HG03060 (cell line): ENCODE results near the gene IFT122.
"Not testable (repeated sequence)": the region's sequence is repeated elsewhere in the genome, so short reads cannot be mapped to it uniquely, and the experiment has no call there.

Experiments used
- ATAC-seq: cut with Tn5 transposase; IDR thresholded peaks from one replicate; pipeline ENCODE4 v1.9.1; 2021; ENCODE audit warnings: low read depth, moderate number of reproducible peaks; ENCODE audit not compliant: unreplicated experiment

Gene IFT122

DNA sequence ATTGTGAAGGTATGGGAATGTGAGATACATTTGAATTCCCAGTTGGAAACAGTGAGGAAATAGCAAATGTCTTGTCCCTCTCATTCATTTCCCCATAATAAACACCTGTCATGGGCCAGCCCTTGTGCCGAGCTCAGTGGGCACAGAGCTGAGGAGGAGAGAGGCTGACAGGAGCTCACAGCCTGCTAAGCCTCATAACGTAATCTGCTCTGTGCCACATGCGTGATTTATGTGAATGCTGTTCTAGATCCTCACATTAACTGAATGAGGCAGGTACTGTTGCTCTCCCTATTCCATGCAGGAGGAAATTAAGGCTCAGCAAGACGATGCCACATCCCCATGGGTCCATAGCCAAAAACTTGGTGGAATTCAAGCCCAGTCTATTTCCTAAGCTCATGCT is 53.2 kb downstream of the IFT122 start:
- no peak for ATAC-seq

DNA sequence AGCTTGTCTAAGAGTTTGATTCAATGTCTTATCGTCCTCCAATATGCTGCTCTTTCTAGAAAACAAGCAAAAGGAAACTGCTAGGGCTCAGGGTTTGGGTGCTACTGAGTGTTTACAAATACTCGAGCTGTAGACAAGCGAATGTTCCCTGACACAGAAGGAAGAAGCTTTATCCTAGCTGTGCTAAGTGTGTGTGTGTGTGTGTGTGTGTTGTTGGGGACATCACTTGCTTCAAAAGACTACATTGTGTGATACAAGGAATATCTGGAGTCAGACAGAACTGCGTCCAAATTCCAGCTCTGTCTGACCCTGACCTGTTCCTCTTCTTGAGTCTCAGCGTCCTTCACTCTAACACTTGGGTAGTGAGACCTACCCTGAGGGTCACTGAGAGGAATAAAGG is 54.5 kb downstream of the IFT122 start:
- not testable (repeated sequence) for ATAC-seq

DNA sequence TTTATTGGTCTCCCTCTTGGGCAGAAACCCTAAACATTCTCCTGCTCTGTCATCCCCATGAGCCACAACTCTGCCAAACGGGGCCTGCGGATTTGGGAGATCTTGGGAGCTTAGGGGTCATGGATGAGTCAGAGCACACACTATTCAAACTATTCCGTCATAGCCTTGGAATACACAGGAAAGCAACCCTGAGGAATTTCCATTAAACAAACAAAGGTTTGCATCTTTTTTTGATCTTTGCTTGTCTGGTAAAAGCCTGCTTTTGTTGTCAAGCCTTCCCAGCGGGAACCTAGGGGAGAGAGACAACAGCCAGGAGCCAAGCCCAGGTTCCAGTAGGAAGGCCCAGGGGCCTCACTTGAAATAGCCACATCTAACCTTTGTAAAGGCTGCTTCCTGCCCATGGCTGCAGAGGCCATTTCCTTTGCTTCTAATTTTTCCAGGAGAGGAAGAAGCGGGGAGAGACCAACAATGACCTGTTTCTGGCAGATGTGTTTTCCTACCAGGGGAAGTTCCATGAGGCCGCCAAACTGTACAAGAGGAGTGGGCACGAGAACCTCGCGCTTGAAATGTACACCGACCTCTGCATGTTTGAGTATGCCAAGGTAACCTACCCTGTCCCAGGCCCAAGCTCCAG is 55.1 kb downstream of the IFT122 start:
- not testable (repeated sequence) for ATAC-seq

DNA sequence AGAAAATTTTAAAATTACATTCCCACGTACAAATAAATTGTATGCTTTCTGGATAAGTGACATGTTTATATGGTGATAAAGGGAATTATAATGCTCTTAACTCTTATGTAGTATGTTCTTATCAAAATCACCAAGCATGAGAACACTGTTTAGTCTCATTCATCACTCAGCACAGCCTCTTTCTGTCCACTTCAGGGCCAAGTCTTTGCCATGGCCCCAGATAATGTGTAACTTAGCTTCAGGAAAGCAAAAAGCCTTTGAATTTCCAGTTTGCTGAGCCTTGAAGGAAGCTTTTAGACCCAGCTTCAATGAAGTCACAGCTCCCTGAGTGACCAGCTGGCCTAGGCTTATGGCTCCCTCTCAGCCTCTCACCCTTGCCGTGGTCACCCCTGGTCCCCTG is 57.9 kb downstream of the IFT122 start:
- ATAC-seq, result not testable (repeated sequence)

DNA sequence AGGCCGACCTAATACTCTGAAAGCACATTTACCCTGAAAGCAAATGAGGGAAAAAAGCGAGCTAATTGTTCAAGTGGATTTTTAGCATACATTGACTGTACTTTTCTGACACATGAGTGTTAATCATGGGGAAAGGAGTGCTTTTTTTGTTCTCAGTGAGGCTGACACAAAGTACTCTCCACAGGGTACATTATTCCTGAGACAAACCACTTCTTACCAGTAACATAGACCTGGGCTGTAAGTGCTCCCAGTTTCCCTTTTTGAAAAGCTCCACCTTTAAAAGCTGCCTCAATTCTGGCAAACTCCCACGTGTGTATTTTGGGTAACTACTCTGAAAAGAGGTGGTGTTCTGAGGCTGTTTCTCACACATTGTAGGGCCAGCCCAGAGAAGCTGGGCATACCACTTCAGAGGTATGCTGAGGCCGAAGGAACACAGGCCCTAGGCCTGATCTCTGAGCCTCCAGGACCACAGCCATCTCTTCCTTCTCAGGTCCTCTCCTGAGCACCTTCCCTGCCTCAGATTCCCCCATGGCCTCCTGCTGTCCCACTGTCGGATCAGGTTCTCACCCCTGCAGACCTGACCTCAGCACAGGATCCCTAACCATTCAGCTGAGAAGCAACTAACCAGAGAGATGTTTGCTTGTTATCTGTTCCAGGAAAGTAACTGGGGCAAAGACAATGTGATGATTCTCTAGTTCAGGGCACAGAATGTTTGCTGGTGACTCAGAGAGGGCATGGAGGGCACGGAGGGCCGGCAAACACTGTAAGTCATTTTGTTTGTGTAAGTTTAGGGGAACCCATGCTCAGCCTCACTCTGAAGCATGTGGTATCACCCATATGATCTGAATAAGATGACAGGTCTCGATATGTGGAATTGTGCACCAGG is 58.8 kb downstream of the IFT122 start:
- not testable (repeated sequence) for ATAC-seq

DNA sequence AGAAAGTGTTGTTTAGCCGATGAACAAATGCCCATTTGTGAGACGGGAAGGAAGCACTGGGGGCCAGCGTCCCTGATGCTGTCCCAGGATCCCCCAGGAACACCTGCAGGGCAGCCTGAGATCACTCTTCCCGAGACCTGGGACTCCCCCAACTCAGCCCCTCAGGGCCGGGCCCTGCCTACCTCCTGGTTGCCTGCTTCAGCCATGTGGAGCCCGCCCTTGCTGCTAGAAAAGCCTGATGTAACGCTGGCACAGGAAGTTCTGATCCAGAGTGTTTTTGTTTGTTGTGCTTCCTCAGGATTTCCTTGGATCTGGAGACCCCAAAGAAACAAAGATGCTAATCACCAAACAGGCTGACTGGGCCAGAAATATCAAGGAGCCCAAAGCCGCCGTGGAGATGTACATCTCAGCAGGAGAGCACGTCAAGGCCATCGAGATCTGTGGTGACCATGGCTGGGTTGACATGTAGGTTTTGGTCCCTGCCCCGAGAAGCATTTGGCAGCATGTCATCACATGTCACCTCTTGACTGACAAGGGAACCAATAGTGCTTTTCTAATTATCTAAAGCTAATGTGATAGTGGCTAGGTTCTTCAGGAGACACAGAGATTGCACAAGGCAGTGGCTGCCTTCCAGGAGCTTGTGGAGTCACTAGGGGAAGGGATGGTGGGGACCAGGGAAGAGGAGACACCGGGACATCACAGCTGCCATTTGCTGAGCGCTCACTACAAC is 59.7 kb downstream of the IFT122 start:
- not testable (repeated sequence) for ATAC-seq

DNA sequence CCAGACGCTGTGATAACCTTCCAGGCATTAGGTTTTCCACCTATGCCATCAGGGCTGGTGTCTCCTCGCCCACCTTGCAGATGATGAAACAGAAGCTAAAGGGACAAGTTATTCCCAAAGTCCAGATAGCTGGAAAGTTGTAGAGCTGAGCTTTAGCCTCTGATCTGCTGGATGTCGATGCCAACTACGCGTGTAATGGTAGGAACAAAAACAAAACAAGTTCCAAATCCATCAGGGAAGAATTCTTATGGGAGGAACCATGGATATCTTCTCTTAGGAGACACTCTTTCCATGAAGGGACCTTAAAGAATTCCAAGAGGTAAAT is 60.3 kb downstream of the IFT122 start:
- ATAC-seq, result no peak

DNA sequence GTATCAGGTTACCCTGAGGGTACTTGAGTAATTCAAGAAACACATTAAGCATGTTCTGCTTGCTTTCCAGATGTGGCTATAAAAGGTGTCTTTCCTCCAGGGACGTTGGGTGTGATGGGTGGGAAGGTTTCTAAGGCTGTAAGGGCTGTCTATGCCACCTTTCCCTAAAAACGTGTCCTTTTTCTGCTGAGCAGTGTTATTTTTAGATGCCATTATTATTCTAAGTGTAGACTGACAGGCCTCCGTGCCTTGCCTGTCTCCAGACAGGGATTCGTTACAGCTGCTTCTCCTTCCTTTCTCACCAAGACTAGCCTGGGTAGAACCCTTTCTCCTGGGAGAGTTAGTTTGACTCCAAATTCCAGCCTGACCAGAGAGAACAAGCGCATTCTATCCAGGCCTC is 61.6 kb downstream of the IFT122 start:
- no peak for ATAC-seq

DNA sequence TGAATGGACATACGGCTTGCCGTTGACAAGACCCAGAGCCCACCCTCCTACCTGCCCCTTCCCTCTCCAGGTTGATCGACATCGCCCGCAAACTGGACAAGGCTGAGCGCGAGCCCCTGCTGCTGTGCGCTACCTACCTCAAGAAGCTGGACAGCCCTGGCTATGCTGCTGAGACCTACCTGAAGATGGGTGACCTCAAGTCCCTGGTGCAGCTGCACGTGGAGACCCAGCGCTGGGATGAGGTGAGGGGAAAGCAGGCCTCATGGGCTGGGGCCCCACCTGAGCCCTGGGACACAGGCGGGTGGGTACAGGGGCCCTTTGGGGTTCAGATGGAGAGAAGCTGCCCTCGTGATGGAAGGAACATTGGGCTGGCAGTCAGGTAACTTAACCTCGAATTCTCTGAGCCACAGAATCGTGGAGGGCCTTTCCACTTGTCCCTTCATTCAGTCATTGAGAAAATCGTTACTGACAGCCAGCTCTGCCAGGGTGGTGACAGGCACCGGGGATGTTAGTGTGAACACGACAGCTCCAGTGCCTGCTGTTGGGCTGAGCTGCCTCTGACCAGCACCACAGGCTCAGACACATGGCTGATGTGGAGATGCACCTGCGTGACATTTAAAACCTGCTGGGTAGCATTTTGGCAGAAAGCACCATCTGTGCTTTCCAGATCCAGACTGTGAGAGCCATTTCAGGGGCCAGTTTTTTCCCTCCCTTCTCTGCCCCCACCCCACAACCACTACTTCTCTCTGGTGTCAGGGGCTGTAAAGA is 62.8 kb downstream of the IFT122 start:
- no peak for ATAC-seq

DNA sequence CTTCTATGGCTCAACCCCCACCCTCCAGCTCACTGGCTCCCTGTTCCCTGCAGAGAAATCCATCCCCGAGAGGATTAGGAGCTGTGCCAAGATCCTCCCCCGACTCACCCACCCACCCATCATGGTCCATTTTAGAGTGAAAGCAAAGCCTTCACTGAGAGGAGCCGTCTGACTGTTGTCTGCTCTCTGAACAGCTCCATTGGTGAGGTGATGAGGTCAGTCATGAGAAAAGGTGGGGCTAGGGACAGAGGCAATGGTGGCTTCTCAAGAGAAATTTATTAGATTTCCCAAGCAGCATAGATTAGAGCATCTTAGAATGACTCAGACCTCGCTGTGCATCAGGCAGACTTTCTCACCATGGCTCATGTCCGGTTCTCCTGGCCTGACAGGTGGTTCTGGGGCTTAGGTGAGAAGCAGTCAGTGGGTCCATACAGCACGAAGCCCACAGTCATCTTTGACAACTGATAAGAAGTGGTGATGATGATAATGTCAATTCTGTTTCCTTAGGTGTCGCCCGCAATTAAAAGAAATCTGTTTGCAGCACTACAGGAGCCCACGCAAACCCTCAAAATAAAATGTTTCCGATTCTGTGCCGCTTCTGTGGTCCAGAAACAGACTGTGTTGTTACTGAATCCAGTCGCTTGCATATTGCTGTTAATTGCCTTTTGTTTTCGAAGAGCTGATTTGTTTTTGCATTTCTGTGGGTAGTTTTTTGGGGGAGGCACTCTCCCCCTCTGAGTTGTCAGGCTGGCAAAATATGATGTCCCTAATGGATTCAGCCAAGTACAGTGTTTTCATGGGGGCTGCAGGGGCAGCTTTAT is 63.7 kb downstream of the IFT122 start:
- ATAC-seq, result no peak

DNA sequence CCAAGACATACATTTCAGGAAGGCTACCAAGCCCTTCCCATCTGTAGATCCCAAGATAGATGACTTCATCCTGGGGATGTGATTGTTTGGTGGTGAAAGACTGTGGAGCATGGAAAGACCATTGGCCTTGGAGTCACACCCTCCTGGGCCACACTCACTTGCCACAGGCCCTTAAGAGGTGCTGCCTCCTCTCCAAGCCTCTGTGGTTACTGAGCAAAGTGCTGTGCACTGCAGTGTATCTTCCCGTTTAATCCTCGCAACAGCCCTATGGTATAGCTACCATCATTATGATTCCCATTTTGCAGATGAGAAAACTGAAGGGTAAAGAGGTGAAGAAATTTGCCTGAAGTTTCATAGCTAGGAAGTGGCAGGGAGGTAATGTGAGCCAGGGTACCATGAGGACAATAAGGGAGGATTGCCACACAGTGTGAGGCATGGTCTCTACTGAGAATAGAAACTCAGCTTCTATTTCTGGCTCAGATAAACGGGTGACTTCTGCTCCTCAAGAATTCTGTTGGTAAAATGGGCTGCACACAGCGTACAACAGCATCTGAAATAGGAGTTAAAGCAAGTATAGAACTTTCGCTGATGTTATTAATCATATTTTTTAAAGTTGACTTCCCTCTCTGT is 64.6 kb downstream of the IFT122 start:
- ATAC-seq, result no peak

DNA sequence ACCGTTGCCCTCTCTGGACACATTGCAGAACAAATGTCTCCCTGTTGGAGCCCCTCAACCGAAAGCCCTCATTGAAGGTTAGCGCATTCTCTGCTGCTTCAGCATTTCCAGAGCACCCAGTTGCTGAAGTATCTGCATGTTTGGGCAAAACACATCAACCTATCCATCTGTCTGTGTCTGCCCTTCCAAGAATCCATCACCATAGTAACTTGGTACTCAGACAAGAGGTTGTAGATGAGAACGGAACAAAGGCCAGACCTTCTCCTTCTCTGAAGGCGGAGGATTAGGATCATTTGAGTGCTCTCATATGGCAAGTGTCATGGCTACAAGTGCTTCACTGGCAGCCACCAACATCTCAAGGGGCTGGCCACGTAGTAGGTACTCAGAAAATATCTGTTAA is 65.3 kb downstream of the IFT122 start:
- no peak for ATAC-seq

DNA sequence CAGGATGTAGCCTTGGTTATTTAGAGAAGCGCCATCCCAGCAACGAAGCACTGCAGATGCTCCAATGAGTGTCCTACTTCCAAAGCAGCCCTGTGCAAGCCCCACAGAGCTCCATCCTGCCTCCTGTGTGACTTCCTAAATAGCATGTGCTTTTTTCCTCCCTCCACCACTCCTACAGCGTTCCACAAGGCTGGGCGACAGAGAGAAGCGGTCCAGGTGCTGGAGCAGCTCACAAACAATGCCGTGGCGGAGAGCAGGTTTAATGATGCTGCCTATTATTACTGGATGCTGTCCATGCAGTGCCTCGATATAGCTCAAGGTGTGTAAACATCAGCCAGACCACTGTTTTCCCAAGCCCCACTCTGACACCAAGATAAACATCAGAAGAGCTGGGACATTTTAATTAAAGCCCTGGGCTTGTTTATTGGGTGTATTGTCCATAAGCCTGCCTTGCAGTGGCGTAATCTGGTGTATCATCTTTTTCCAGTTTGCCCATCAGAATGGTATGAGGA is 66.3 kb downstream of the IFT122 start:
- ATAC-seq, result no peak

DNA sequence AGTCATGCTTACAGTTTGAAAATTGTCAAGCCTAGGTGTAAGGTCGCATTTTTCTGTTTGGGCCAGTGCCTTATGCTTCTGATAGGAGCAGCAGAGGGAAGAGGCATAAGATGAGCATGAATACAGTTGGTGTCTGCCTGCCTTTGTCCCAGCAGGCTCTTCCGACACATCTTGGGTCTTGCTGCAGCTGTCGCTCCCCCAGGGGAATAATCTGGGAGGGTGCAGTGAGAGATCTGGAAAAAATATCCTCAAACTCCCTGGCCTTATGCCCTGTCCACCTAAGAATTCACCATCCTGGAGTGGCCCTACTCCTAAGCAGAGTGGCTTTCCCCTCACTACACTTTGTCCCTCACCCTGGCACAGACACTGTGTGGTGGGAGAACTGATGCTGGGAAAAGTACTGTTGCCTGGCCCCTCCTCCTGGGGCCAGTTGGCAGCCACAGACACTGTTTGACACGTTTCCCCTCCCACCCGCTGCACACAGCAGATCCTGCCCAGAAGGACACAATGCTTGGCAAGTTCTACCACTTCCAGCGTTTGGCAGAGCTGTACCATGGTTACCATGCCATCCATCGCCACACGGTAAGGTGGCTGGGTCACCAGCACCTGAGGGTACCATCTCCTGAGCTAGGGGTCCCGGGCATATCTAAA is 67.3 kb downstream of the IFT122 start:
- no peak for ATAC-seq

DNA sequence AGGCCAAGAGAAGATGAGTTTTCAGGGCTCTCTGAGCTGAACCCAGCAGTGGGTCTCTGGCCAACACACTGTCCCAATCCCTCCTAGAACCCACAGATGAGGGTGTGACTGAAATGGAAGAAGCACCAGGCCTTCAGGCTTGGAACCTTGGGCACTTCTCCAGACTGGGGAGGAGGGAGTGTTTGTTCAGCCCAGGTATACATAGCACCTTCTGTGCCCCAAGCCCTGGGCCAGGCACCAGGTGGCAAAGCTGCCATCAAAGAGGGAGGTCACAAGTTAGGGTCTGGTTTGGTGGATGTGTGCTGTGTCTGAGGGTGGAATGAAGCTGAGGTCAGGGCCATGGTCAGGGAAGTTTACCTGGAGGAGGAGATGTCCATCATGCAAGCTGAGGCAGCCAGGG is 72.6 kb downstream of the IFT122 start:
- ATAC-seq, result no peak

DNA sequence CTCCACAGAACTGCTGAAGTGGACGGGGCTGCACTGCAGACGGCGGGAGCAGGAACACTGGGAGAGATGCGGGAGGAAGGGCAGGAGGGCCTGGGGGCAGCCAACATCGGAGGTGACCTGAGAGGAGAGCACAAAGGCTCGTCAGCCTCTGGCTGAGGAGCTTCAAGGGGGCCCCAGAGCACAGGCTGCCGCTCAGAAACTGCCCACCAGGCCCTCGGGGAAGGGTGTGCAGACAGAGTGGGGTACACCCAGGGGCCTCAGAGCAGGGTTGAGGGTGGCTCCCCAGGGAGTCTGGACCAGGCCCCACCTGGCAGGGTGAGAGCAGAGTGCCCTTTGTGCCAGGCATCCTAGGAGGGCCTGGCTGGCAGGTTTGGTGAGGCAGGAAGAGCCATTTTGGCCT is 73.7 kb downstream of the IFT122 start:
- no peak for ATAC-seq

DNA sequence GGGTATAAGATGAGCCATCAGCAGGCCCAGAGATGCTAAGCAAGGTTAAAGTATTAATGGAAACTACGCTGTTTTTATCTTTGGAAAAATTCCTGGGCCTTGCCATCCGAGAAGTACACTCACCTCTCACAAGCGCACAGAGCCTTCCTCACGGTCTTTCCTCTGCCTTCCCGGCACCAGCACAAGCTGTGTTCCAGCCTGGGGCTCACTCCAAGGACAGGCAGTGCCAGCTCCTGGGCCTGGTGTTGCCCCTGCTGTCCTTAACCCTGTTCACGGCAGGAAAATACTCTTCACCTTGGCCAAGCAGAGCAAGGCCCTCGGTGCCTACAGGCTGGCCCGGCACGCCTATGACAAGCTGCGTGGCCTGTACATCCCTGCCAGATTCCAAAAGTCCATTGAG is 74.1 kb downstream of the IFT122 start:
- no peak for ATAC-seq

DNA sequence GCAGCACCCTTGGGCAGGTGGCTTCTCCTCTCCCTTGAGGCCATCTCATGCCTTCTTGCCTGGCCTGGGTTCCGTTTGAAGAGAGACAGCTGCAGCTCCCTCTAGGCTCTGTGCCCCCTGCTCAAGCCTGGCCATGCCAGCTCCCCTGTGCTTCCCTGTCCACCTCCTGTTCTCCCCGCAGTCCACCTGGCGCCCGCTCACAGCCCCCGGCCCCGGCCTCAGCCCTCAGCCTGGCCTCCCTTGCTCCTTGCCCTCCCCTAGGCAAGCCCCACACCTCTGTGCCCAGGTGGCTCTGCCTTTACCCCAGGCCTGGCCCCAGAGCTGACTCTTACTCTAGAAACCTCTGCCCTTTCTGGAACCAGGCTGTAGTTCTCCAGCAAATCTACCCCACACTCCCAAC is 74.5 kb downstream of the IFT122 start:
- no peak for ATAC-seq
